ENCODE data around the gene DOK5. TPM values are rescaled to one million over a fixed set of nuclear protein-coding genes. Genes with fewer than 3 reads are reported as not detected.

DOK5 gene
- total RNA-seq, 1 experiment from 2014 or later = 2.3 TPM

DNA sequence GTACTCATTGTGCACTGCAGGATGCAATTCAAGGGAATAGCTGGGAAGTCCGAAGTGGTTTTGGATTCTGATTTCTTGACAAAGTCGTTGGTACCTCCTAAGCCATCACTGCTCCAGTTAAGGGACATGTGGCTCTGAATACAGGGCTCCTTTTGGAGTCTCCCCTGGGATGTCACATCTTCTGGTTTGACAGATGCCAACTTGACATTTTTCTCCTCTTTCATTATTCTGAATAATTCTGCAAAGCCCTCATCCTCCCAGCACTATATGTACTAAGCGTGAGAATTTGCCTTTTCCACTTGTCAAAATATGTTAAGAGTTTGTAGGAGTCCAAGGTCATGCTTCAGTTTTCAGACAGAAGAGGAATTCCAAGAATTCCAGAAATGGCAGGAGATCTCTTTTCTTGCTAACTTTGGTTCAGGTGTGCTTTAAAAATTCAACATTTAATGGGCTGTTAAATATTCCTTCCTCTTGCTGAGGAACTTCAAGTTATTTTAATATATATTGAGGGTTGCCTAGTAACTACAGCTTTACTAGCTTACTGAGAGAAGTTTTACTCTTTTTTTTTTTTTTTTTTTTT lies 38.7 kb downstream of the DOK5 start:
- no peaks in the 10 kb centered on the region for H3K36me3 ChIP-seq (replicated peaks; ENCODE audit: control insufficient read depth, insufficient read depth, low read length)
- H3K4me3 ChIP-seq (ENCODE audit: insufficient read depth, low read depth, low read length) = no peak overlapping the region
- H3K27me3 ChIP-seq (ENCODE audit: control insufficient read depth, insufficient read depth, low read length) = no peaks in the 10 kb centered on the region
- DNase-seq = no peak

DNA sequence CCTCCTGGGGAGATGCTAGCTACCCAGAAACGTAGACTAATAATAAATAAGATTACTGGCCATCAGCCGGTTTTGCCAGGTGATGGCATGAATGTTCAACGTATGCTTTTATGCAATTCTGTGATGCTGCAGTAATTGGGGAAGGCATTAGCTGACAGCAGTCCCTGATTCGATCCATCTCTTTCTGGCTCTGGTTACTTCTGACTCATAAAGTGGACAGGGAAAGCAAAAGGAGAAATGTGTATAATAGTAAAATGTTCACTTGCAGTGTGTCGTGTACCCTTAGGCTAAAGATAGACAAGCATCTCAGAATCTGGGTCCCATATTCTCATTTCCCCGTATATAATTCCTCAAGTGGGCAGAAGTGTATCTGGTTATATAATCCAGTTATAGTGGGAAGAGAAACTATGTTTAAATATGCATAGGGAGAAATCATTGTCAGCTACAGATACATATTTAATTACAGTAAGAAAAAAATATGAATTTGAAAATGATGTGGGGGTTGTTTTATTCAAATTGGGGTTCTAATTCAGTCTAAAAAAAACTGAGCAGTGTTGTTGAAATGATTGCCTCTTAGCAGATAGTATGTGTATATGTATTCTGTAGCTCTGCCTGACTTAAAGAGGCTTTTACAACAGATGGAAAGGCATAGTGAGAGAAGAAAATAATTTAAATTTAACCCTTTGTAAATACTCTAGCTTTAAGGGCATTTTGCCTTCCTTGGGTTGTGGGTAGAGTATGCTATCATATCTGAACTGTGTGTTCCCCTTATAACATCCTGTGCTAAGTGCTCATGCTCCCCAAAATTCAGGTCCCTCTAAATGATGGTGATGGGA lies 40.6 kb downstream of the DOK5 start:
- no peak for DNase-seq
- Histone ChIP-seq H3K27me3 (ENCODE audit: control insufficient read depth, insufficient read depth, low read length) (no peaks in the 10 kb centered on the region), H3K4me3 (ENCODE audit: insufficient read depth, low read depth, low read length) (no peak overlapping the region), H3K36me3 (replicated peaks; ENCODE audit: control insufficient read depth, insufficient read depth, low read length) (no peaks in the 10 kb centered on the region)

DNA sequence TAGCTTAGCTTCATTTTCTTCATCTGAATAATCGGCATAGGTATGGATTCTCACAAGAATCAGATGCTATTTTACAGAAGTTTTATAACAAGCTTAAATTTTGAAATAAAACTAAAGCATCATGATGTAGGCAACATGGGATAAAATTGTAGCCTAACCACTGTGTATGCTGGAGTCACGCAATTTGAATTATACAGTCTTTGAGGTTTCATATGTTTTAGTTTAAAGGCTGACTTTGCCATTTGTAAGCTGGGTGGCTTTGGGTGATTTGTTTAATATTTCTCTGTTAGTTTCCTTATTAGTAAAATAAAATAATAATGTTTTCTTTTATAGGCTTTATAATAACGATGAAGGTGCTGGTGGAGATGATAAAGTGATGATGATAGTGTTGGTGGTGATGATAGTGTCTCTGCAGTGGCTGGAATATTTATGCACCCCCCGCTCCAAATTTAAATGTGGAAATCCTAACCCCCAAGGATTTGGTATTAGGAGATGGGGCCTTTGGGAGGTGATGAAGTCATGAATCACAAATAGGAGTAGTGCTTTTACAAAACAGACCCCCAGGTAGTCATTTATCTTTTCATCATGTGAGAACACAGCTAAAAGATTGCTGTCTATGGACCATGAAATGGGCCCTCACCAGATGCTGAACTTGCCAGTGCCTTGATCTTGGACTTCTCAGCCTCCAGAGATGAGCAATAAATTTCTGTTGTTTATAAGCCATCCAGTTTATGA lies 42.0 kb downstream of the DOK5 start:
- Histone ChIP-seq H3K27me3 (ENCODE audit: control insufficient read depth, insufficient read depth, low read length) (no peaks in the 10 kb centered on the region), H3K4me3 (ENCODE audit: insufficient read depth, low read depth, low read length) (no peak overlapping the region), H3K36me3 (replicated peaks; ENCODE audit: control insufficient read depth, insufficient read depth, low read length) (no peaks in the 10 kb centered on the region)
- DNase-seq = no peak

DNA sequence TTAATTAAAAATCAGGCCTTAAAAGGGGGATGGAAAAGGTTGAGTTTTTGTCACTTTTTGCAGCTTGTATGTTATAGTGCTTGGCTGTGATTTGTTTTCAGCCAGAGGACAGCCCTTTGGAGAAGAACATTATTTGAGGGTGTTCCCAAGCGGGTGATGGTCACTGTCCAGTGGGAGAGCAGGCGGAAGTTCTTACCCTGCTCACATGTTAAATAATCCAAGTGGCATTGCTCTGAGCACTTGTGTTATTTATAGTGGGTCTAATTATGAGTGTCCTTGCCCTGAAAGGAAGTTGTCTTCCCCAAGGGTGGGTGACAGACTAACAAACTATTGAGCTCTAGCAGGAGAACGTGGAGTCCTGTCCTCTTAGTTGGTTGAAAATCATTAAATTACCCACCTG lies 49.5 kb downstream of the DOK5 start:
- no peak for DNase-seq
- no peaks in the 10 kb centered on the region for H3K36me3 ChIP-seq (replicated peaks; ENCODE audit: control insufficient read depth, insufficient read depth, low read length)
- no peaks in the 10 kb centered on the region for H3K27me3 ChIP-seq (ENCODE audit: control insufficient read depth, insufficient read depth, low read length)
- H3K4me3 ChIP-seq (ENCODE audit: insufficient read depth, low read depth, low read length) = no peak overlapping the region

DNA sequence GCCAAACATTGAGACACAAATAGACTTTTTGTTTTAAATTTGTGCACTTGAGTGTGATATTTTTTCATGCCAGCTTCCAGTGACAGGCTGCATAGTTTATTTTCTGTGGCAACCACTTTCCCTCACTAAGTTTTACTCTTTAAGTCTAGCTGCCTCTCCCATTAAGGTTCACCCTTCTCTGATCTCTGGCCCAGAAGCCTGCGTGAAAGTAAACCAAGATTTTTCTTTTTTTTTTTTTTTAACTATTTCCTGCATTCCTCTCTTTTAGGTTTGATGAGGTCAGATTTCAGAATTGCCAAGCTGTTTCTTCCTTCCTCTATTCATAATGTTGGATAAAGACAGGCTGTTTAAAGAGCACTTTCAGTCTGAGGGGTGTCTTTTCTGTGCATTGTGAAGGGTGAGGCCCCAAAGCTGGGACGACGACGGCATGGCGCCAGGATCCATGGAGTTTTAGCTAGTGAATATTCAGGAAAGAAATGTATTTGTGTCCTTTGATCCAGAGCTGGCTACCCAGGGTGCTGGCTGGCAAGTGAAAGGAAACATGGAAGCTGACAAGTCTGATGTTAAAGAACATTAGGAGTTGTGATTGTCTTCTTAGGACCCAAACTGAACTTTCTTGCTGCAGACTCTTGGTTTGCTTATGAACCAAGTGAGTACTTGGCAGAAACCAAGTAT lies 50.7 kb downstream of the DOK5 start:
- Histone ChIP-seq H3K4me3 (ENCODE audit: insufficient read depth, low read depth, low read length) (no peak overlapping the region), H3K27me3 (ENCODE audit: control insufficient read depth, insufficient read depth, low read length) (no peaks in the 10 kb centered on the region), H3K36me3 (replicated peaks; ENCODE audit: control insufficient read depth, insufficient read depth, low read length) (no peaks in the 10 kb centered on the region)
- no peak for DNase-seq

DNA sequence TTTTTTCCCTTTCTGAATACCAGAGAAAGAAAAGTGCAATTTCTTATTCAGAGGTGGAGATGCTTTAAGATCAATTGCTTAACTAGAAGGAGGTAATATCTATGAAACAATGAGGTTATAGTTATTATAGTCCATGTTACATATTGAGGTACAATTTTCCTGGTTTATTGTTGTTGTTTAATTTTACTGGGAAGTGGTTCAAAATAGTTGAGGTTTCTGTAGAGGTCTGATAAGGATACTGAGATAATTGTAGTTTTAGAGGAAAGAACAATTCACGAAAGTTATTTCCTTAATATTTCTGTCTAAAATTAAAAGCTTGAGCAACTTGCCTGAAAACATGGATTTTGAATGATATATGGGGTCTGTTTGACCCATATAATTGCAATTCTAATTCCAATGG lies 51.4 kb downstream of the DOK5 start:
- H3K36me3 ChIP-seq (replicated peaks; ENCODE audit: control insufficient read depth, insufficient read depth, low read length) = no peaks in the 10 kb centered on the region
- no peak for DNase-seq

DNA sequence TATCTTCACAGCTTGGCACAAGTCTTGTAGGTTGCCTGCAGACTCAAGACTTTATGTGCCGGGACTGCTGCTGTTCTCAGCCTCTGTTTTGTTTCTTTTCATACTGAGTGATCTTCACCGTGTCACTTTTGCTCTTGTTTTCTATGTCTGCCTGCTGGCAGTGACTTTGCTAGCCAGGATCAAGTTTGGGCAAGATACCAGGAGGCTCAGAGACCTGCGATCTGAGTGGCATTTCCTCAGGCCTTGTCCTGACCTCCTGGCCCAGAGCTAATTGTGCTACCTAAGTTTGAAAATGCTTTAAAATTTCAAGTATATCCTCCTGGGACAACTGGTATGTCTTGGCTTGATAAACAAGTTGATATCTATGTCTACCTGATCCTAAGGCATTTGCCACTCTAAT lies 57.2 kb downstream of the DOK5 start:
- DNase-seq = no peak
- H3K4me3 ChIP-seq (ENCODE audit: insufficient read depth, low read depth, low read length) = no peak overlapping the region
- H3K36me3 ChIP-seq (replicated peaks; ENCODE audit: control insufficient read depth, insufficient read depth, low read length) = no peaks in the 10 kb centered on the region
- no peaks in the 10 kb centered on the region for H3K27me3 ChIP-seq (ENCODE audit: control insufficient read depth, insufficient read depth, low read length)

More for the DNA sequence above, 51.4 kb downstream of the DOK5 start:
- Histone ChIP-seq H3K4me3 (ENCODE audit: insufficient read depth, low read depth, low read length) (no peak overlapping the region), H3K27me3 (ENCODE audit: control insufficient read depth, insufficient read depth, low read length) (no peaks in the 10 kb centered on the region)

DNA sequence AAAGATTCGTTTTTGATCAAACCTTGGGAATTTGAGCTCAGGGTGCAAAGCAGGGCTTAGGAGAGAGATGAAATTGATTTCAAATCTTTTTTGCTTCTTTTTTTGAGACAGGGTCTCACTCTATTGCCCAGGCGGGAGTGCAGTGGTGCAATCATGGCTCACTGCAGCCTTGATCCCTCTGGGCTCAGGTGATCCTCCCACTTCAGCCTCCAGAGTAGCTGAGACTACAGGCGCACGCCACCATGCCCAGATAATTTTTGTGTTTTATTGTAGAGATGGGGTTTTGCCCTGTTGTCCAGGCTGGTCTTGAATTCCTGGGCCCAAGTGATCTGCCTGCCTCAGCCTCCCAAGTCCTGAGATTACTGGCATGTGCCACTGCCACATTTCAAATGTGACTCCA lies 58.7 kb downstream of the DOK5 start:
- DNase-seq = no peak
- H3K4me3 ChIP-seq (ENCODE audit: insufficient read depth, low read depth, low read length) = no peak overlapping the region
- H3K36me3 ChIP-seq (replicated peaks; ENCODE audit: control insufficient read depth, insufficient read depth, low read length) = no peaks in the 10 kb centered on the region
- no peaks in the 10 kb centered on the region for H3K27me3 ChIP-seq (ENCODE audit: control insufficient read depth, insufficient read depth, low read length)

DNA sequence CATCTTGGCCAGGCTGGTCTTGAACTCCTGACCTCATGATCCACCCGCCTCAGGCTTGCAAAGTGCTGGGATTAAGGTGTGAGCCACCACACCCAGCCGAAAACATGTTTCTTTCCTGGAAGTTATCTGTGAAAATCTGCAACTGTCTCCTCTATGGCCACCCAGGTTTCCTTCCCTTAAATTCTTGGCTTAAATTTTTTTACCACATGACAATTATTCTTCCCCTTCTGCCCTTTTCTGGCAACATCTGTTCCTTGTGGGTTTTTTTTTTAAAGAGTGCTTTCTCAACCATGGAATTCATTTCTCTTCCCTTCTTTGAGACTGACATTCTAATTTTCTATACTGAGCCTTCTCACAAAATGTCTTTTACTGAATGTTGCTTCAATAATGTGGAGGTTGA lies 59.6 kb downstream of the DOK5 start:
- Histone ChIP-seq H3K36me3 (replicated peaks; ENCODE audit: control insufficient read depth, insufficient read depth, low read length) (no peaks in the 10 kb centered on the region), H3K4me3 (ENCODE audit: insufficient read depth, low read depth, low read length) (no peak overlapping the region), H3K27me3 (ENCODE audit: control insufficient read depth, insufficient read depth, low read length) (no peaks in the 10 kb centered on the region)
- DNase-seq = no peak

DNA sequence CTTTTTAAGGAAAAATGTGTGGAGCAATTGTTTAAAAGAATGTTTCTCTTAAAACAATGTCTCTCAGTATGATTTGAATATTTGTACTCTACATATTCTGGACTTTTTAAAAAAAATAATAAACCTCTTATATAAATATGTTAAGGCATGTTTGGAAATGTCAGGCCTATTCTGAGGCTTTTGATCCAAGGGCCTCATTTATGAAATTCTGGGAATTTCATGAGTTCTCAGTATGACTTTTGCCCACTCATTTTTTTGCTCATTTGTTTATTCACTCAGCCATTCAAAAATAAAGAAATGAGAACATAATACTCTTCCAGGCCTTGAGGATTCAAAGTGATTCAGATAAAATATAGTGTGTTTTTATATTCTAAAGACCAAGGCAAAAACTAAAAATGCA lies 60.4 kb downstream of the DOK5 start:
- no peaks in the 10 kb centered on the region for H3K36me3 ChIP-seq (replicated peaks; ENCODE audit: control insufficient read depth, insufficient read depth, low read length)
- no peak overlapping the region for H3K4me3 ChIP-seq (ENCODE audit: insufficient read depth, low read depth, low read length)
- DNase-seq = no peak
- H3K27me3 ChIP-seq (ENCODE audit: control insufficient read depth, insufficient read depth, low read length) = no peaks in the 10 kb centered on the region

DNA sequence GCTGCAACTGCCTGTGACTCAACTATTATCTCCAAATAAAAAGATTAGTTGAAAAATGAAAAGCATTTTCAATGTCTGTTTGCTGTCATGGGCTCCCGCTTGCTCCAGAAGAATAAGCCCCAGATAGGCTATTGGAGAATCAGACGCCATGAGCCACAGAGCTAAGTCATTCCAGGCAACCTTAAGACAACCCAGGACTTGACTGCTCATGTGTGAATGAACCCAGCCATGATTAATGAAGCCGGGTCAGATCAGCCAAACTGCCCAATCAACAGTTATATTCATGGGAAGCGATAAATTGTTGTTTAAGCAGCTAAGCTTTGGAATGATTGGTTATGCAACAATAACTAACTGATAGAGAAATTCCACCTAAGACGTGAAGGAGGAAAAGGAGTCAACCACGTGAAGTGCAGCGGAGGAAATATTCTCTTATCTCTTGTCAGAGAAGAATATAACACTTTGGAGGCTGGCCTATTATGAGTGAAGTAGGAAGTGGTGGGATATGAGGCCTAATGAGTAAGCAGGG lies 64.2 kb downstream of the DOK5 start:
- Histone ChIP-seq H3K27me3 (ENCODE audit: control insufficient read depth, insufficient read depth, low read length) (no peaks in the 10 kb centered on the region), H3K36me3 (replicated peaks; ENCODE audit: control insufficient read depth, insufficient read depth, low read length) (no peaks in the 10 kb centered on the region), H3K4me3 (ENCODE audit: insufficient read depth, low read depth, low read length) (no peak overlapping the region)
- DNase-seq = no peak

DNA sequence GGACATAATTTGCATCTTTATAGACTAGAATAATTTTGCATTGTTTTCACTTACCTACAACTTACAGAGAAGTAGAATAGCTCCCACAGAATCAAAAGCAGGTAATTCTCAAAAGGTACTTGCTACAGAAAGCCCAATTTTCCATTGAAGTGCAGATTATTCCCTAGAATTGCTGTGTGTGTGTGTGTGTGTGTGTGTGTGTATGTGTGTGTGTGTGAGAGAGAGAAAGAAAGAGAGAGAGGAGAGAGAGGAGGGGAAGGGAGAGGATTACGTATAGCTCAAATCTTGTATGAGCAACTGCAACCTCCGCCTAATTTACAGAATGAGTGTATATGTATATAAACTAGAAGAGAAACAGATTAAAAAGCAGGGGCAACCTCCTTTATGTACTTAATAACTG lies 68.0 kb downstream of the DOK5 start:
- H3K36me3 ChIP-seq (replicated peaks; ENCODE audit: control insufficient read depth, insufficient read depth, low read length) = no peaks in the 10 kb centered on the region
- H3K4me3 ChIP-seq (ENCODE audit: insufficient read depth, low read depth, low read length) = no peak overlapping the region
- DNase-seq = no peak
- no peaks in the 10 kb centered on the region for H3K27me3 ChIP-seq (ENCODE audit: control insufficient read depth, insufficient read depth, low read length)

DNA sequence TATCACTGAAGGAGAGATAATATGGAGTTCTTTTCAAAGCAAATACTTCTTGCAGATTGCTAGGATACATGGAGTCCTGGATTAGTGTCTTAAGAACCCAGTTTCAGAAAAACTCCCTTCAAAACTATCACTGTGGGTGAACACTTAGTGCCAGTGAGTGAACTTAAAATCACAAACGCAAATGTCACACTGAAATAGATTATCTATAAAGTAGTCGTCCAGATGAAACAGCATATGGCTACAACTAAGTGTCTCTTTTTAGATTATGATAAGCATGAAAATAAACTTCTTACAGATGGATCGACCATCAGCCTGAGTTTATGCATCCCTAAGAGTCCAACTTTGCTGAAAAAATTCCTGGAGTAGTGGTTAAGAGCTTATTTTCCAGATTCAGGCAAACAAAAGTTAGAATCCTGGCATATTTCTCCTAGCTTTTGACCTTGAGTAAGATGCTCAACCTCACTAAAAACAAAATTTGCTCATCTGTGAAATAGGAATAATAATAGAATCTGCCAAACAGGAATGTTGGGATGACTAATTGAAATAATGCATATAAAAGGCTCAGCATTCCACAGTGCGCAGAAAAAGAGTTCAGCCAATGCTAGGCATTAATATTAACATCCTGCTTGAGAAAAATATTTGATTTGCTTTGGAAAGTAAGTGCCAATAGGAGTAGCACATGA lies 70.4 kb downstream of the DOK5 start:
- no peak for DNase-seq
- no peaks in the 10 kb centered on the region for H3K27me3 ChIP-seq (ENCODE audit: control insufficient read depth, insufficient read depth, low read length)
- no peaks in the 10 kb centered on the region for H3K36me3 ChIP-seq (replicated peaks; ENCODE audit: control insufficient read depth, insufficient read depth, low read length)
- H3K4me3 ChIP-seq (ENCODE audit: insufficient read depth, low read depth, low read length) = no peak overlapping the region

DNA sequence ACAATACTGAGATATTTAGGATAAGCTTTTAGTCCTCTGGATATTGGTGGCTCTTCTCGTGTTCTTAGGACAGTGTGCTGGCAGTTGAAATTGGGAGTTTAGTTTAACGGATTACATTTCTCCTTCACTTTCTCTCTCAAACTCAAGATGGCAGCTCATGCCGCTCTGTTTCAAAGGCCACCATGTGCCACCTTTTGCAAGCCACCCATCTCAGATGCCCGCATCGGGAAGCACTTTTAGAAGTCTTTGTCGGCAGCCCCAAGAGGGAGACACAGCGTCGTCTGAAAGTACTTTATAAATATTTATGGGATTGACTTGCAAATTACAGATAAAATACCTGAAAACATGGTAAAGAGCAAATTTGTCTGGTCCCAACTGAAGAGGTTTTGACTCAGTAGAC lies 73.5 kb downstream of the DOK5 start:
- no peak for DNase-seq
- Histone ChIP-seq H3K4me3 (ENCODE audit: insufficient read depth, low read depth, low read length) (no peak overlapping the region), H3K27me3 (ENCODE audit: control insufficient read depth, insufficient read depth, low read length) (no peaks in the 10 kb centered on the region), H3K36me3 (replicated peaks; ENCODE audit: control insufficient read depth, insufficient read depth, low read length) (no peaks in the 10 kb centered on the region)

Data from H7 (cell line).